D721Med (cell line): ENCODE measurements around the gene LBP.
"Not testable (repeated sequence)": the region's sequence is repeated elsewhere in the genome, so short reads cannot be mapped to it uniquely, and the experiment has no call there.

Experiments used
- DNase-seq: peaks from one replicate; pipeline ENCODE4 v3.0.0; 2011; ENCODE audit warnings: low spot score; ENCODE audit not compliant: insufficient read length
- FAIRE-seq: peaks from 2 replicates; lab custom pipeline; 2011; peaks lifted over from hg19 to GRCh38; lab: Jason Lieb, UNC
- TF ChIP-seq, protein P1 (sequence below): IDR thresholded peaks from 2 replicates; pipeline ENCODE4 v1.5.1; 2012; ENCODE audit warnings: mild to moderate bottlenecking, control low read depth; ENCODE audit not compliant: insufficient read depth; ENCODE audit errors: missing control alignments

The LBP gene

DNA sequence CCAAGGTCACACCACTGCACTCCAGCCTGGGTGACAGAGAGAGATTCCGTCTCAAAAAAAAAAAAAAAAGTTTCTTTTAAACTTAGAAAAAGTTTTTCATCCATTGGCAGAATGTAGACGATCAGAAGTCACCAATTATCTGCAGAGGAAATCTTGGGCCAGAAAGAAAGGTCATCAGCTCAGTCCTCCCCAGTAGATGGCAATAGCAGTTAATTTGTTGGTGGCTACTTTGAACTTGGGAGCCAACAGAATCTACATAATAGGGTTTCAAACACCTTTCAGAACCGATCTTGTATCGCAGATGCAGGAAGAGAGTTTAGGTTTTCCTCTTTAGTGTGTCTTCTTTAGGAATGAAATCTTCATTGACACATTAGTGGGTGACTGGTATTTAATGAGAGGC lies 41.7 kb downstream of the LBP start:
- FAIRE-seq (no peak), DNase-seq (no peak)
- TF ChIP-seq, protein P1, sequence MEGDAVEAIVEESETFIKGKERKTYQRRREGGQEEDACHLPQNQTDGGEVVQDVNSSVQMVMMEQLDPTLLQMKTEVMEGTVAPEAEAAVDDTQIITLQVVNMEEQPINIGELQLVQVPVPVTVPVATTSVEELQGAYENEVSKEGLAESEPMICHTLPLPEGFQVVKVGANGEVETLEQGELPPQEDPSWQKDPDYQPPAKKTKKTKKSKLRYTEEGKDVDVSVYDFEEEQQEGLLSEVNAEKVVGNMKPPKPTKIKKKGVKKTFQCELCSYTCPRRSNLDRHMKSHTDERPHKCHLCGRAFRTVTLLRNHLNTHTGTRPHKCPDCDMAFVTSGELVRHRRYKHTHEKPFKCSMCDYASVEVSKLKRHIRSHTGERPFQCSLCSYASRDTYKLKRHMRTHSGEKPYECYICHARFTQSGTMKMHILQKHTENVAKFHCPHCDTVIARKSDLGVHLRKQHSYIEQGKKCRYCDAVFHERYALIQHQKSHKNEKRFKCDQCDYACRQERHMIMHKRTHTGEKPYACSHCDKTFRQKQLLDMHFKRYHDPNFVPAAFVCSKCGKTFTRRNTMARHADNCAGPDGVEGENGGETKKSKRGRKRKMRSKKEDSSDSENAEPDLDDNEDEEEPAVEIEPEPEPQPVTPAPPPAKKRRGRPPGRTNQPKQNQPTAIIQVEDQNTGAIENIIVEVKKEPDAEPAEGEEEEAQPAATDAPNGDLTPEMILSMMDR = peak; percentile 31

DNA sequence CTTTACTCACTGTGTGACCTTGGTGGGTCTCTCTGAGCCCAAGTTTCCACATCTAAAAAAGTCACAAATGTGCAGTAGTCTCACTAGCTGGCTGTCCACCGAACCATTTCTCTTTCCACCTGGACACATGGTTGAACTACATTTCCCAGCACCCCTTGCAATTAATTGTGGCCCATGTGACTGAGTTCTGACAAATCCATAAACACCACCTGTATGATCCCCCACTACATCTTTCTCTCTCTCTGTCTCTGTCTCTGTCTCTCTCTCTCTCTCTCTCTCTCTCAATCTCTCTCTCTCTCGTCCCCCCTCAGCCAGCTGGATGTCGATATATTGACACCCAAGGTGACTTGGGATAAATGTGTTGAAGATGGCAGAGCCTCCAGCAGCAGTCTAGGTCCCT lies 46.1 kb downstream of the LBP start:
- no peak for DNase-seq
- FAIRE-seq = no peak
- TF ChIP-seq, protein P1 = no peak

GRCh38 chr20:38393259-38393658 lies 47.0 kb downstream of the LBP start:
- no peak for FAIRE-seq
- TF ChIP-seq, protein P1 = no peak

GRCh38 chr20:38395165-38395564 lies 48.9 kb downstream of the LBP start:
- DNase-seq = no peak
- no peak for FAIRE-seq
- TF ChIP-seq, protein P1 = no peak

More at GRCh38 chr20:38393259-38393658, 47.0 kb downstream of the LBP start:
- no peak for DNase-seq

GRCh38 chr20:38395751-38396395 lies 49.6 kb downstream of the LBP start:
- DNase-seq = not testable (repeated sequence)
- FAIRE-seq = peak; percentile 41

DNA sequence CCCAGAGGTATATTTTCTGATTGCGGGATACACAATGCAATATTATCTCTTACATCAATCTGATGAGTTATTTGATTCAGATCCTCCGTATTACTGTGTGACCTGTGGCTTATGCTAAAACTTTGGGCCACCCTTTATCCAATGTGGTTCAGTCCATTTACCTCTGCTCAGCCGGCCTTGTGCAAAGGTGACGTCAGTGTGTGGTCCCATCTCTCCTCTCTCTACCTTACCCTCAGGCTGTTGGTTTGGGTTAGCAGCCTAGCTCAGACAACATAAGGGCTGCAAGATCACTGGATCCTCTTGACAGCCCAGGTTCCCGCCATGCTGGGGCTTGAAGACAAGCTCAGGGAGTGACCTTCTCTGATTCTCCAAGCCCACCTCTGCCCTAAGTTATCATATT lies 55.8 kb downstream of the LBP start:
- DNase-seq (no peak), FAIRE-seq (no peak)
- TF ChIP-seq, protein P1 = no peak

DNA sequence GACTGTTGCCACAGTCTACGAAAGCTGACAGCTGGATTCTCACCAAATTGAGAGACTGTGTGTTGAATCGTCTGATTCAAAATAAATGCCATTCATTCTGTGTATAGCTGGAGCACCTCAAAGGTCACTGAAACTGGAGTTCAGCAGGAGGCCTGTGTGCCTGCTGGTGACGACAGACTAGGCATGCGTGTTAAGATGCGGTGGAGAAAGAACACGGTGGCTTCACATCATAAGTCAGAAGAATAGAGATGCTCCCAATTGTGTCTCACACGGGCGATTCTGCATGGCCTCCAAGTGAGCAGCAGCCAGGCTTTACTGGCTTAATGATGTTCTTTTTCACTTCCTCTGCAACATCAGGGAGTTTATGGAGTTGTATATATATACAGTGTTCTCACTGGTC lies 56.5 kb downstream of the LBP start:
- FAIRE-seq = no peak
- DNase-seq = no peak
- TF ChIP-seq, protein P1 = no peak
